ENCODE measurements around the gene TEX29. TPM values are rescaled to one million over a fixed set of nuclear protein-coding genes. Genes with fewer than 3 reads are reported as not detected.

The TEX29 gene
- total RNA-seq, 1 experiment from 2014 or later, result 0.33 TPM

DNA sequence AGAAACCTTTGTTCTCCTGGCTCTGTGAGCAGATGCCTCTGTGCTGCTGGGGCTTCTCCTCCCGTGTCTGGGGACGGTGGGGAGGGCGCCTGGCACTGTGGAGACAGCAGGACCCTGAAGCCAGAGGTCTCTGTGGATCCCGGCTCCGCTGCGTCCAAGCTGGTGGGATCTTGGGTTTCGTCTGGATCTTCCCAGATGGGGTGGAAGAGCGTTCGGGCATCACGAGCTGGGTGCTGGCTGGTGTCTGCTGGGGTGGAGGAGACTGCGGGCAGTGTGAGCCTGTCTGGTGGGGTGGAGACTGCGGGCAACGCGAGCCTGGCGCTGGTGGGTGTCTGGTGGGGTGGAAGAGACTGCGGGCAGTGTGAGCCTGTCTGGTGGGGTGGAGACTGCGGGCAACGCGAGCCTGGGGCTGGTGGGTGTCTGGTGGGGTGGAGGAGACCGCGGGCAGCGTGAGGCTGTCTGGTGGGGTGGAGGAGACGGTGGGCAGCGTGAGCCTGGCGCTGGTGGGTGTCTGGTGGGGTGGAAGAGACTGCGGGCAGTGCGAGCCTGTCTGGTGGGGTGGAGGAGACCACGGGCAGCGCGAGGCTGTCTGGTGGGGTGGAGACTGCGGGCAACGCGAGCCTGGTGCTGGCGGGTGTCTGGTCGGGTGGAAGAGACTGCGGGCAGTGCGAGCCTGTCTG, 5.6 kb downstream of the TEX29 start:
- H3K27me3 ChIP-seq (ENCODE audit: insufficient read depth, low read length), result no peaks in the 10 kb centered on the region
- no peak overlapping the region for H3K9ac ChIP-seq (ENCODE audit: extremely low read depth, insufficient read length, low read length)
- Mint-ChIP-seq H3K4me1 (peaks cover 5 to 7% of the 10 kb centered on the region in 2 experiments; a peak in 2 of 4 replicates), H3K36me3 (ENCODE audit: insufficient read depth in 1 of 3, low read depth in 3 of 3) (no peaks in the 10 kb centered on the region), H3K27ac (peak overlapping the region in 1 of 3 experiments; percentile 65; a peak in 1 of 7 replicates), H3K4me3 (no peak overlapping the region), H3K27me3 (ENCODE audit: low read depth) (peaks cover 4% of the 10 kb centered on the region), H3K9me3 (no peaks in the 10 kb centered on the region; a peak in 1 of 5 replicates)
- no peak overlapping the region; the same call in 1 of the 2 replicates for H3K14ac ChIP-seq (ENCODE audit: insufficient read depth, low read length)
- H4K8ac ChIP-seq (replicated peaks; ENCODE audit: insufficient read length, low read depth, low read length), result no peak overlapping the region
- H3K27ac ChIP-seq (ENCODE audit: insufficient read length, low read depth, low read length), result no peak overlapping the region
- H4K91ac ChIP-seq (ENCODE audit: insufficient read length, low read depth, low read length), result no peak overlapping the region
- no peak for TF ChIP-seq CTCF (conservative IDR thresholded peaks at IDR 0.05)
- no peaks in the 10 kb centered on the region for H3K4me1 ChIP-seq (ENCODE audit: insufficient read depth, low read length)
- no peaks in the 10 kb centered on the region for H3K79me2 ChIP-seq (ENCODE audit: insufficient read depth, low read length)
- H2BK20ac ChIP-seq (ENCODE audit: low read depth, low read length, poor library complexity, severe bottlenecking), result no peak overlapping the region
- H4K20me1 ChIP-seq (ENCODE audit: control insufficient read depth, insufficient read depth, insufficient read length), result no peaks in the 10 kb centered on the region
- H3K4me2 ChIP-seq (ENCODE audit: insufficient read depth, insufficient read length, low read length), result no peak overlapping the region
- H3K18ac ChIP-seq (ENCODE audit: insufficient read length, low read depth, low read length), result no peak overlapping the region
- no peak overlapping the region for H2BK5ac ChIP-seq (ENCODE audit: insufficient read length, low read length)
- no peak overlapping the region for H3K56ac ChIP-seq (ENCODE audit: insufficient read length, low read depth, low read length)
- H3K9me3 ChIP-seq (ENCODE audit: control insufficient read depth, low read depth, low read length), result no peaks in the 10 kb centered on the region
- no peak overlapping the region for H2BK120ac ChIP-seq (ENCODE audit: low read depth, low read length, poor library complexity, severe bottlenecking)
- H2BK15ac ChIP-seq (ENCODE audit: low read depth, low read length), result no peak overlapping the region
- H2AK5ac ChIP-seq (ENCODE audit: insufficient read length, low read length), result no peak overlapping the region
- H3K23me2 ChIP-seq (ENCODE audit: insufficient read length, low read depth, low read length, poor library complexity, severe bottlenecking), result no peaks in the 10 kb centered on the region
- H3T11ph ChIP-seq (ENCODE audit: low read length), result no peak overlapping the region
- no CpG with 5 or more reads among the region's 37 CpGs for WGBS (ENCODE audit: extremely low coverage, insufficient read length, low lambda C conversion rate)
- no peaks in the 10 kb centered on the region for H3K79me1 ChIP-seq (ENCODE audit: insufficient read depth, low read depth, low read length, poor library complexity, severe bottlenecking)
- H4K5ac ChIP-seq (ENCODE audit: insufficient read length, low read depth, low read length), result no peak overlapping the region
- no peak overlapping the region for H2AFZ ChIP-seq (ENCODE audit: low read length)
- peak; percentile 22 for DNase-seq
- H2BK12ac ChIP-seq (ENCODE audit: insufficient read length, low read depth, low read length), result no peak overlapping the region
- no peak overlapping the region for H3K4ac ChIP-seq (ENCODE audit: low read depth, low read length)
- no peak overlapping the region for H3K23ac ChIP-seq (ENCODE audit: insufficient read length, low read depth, low read length)
